ENCODE measurements around the gene ADGRG6.

- TF ChIP-seq GABPA (IDR thresholded peaks at IDR 0.05; ENCODE audit: borderline replicate concordance, insufficient read depth, low read length) (no peak), POLR2A (IDR thresholded peaks at IDR 0.05; ENCODE audit: control extremely low read depth in 1 of 2, low read depth in 2 of 2, low read length in 2 of 2) (no peak), E2F6 (IDR thresholded peaks at IDR 0.05) (no peak), USF2 (IDR thresholded peaks at IDR 0.05; ENCODE audit: low read length) (no peak), HDAC6 (IDR thresholded peaks at IDR 0.05; ENCODE audit: low read depth, low read length) (no peak), EZH2 (IDR thresholded peaks at IDR 0.05; ENCODE audit: low read depth, low read length, severe bottlenecking) (no peak), KDM1A (IDR thresholded peaks at IDR 0.05; ENCODE audit: borderline replicate concordance, low read length) (no peak), JUND (IDR thresholded peaks at IDR 0.05; ENCODE audit: low read length) (no peak), MAFK (IDR thresholded peaks at IDR 0.05; ENCODE audit: low read depth, low read length) (no peak), CHD1 (IDR thresholded peaks at IDR 0.05; ENCODE audit: low read depth, low read length) (no peak), RFX5 (IDR thresholded peaks at IDR 0.05; ENCODE audit: borderline replicate concordance, low read depth, low read length) (no peak)
Measured at GRCh38 chr6:142286088-142286409, 15.8 kb upstream of the ADGRG6 start.

All from H1 (cell line).